ENCODE results near the gene DYNC1H1.

DNA sequence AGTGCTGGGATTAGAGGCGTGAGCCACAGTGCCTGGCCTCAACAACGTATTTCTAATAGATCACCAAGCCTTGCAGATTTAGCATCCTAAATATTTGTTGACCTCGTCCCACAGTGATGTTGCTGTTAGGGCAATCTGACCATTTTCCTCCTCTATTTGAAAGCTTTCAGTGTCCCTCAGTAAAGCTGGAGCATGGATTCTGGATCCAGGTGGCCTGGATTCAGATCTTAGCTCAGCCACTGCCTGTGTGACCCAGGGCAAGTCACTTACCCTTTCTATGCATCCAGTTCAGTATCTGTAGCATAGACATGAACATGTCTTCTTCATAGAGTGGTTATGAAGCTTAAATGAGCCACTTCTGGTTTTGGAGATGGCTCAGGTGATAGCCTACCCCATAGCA is 126.3 kb downstream of the DYNC1H1 start:
- TF ChIP-seq, protein P1, sequence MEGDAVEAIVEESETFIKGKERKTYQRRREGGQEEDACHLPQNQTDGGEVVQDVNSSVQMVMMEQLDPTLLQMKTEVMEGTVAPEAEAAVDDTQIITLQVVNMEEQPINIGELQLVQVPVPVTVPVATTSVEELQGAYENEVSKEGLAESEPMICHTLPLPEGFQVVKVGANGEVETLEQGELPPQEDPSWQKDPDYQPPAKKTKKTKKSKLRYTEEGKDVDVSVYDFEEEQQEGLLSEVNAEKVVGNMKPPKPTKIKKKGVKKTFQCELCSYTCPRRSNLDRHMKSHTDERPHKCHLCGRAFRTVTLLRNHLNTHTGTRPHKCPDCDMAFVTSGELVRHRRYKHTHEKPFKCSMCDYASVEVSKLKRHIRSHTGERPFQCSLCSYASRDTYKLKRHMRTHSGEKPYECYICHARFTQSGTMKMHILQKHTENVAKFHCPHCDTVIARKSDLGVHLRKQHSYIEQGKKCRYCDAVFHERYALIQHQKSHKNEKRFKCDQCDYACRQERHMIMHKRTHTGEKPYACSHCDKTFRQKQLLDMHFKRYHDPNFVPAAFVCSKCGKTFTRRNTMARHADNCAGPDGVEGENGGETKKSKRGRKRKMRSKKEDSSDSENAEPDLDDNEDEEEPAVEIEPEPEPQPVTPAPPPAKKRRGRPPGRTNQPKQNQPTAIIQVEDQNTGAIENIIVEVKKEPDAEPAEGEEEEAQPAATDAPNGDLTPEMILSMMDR (IDR thresholded peaks at IDR 0.05), result no peak
- TF ChIP-seq POLR2AphosphoS5 (IDR thresholded peaks at IDR 0.05) (no peak), POLR2A (IDR thresholded peaks at IDR 0.05) (no peak)
